Measurements from ENCODE around the gene RTRAF.

The RTRAF gene

GRCh38 chr14:52020161-52020714, 30.9 kb downstream of the RTRAF start:
- TF ChIP-seq CTCF (IDR thresholded peaks at IDR 0.05; ENCODE audit: low read depth, low read length) = no peak
- H3K4me3 ChIP-seq (ENCODE audit: low read depth, low read length) = no peak overlapping the region

GRCh38 chr14:52020866-52021717, 31.7 kb downstream of the RTRAF start:
- H3K4me3 ChIP-seq (ENCODE audit: low read depth, low read length) = no peak overlapping the region
- no peak for TF ChIP-seq CTCF (IDR thresholded peaks at IDR 0.05; ENCODE audit: low read depth, low read length)

GRCh38 chr14:52021957-52022600, 32.7 kb downstream of the RTRAF start:
- no peak for TF ChIP-seq CTCF (IDR thresholded peaks at IDR 0.05; ENCODE audit: low read depth, low read length)

GRCh38 chr14:52023518-52023917, 34.2 kb downstream of the RTRAF start:
- H3K4me3 ChIP-seq (ENCODE audit: low read depth, low read length) = no peak overlapping the region
- no peak for TF ChIP-seq CTCF (IDR thresholded peaks at IDR 0.05; ENCODE audit: low read depth, low read length)

More at GRCh38 chr14:52021957-52022600, 32.7 kb downstream of the RTRAF start:
- H3K4me3 ChIP-seq (ENCODE audit: low read depth, low read length) = no peak overlapping the region

- H3K4me3 ChIP-seq (ENCODE audit: low read depth, low read length) = no peak overlapping the region
- TF ChIP-seq CTCF (IDR thresholded peaks at IDR 0.05; ENCODE audit: low read depth, low read length) = no peak
Observed at GRCh38 chr14:52025310-52025709, 36.0 kb downstream of the RTRAF start.

- H3K4me3 ChIP-seq (ENCODE audit: low read depth, low read length) = no peak overlapping the region
- TF ChIP-seq CTCF (IDR thresholded peaks at IDR 0.05; ENCODE audit: low read depth, low read length) = no peak
Observed at GRCh38 chr14:52026017-52026660, 36.8 kb downstream of the RTRAF start.

Measured in WI38 (cell line).